GM12878 (cell line): Measurements from ENCODE around the gene FLT3LG. TPM values are rescaled to one million over a fixed set of nuclear protein-coding genes. Genes with fewer than 3 reads are reported as not detected.

Source experiments
- ATAC-seq: fragments of 200-7000 bp; cut with Tn5 transposase; 3 replicates; pipeline ENCODE4 v1.9.1; 2020; ENCODE audit warnings: mild to moderate bottlenecking, moderate library complexity
- BruUV-seq: library from RNA; stranded (reverse); fragments of 400-500 nt; replicated peaks from 2 replicates; lab custom pipeline; 2021; lab: Mats Ljungman, UMichigan
- CTCF ChIA-PET: fragments of 300-600 bp; sonication (Branson Sonifier 250); formaldehyde crosslinking; extraction: SDS; loops from one replicate; lab custom pipeline; 2021; ENCODE audit warnings: inconsistent platforms; lab: Yijun Ruan, JAX
- POLR2A ChIA-PET: fragments of 350-600 bp; formaldehyde crosslinking; extraction: SDS; loops from one replicate; lab custom pipeline; 2021; ENCODE audit warnings: inconsistent platforms; lab: Charles Lee
- RAD21 ChIA-PET: fragments of 300-600 bp; sonication (Branson Sonifier 250); formaldehyde crosslinking; loops from one replicate; lab custom pipeline; 2023; ENCODE audit warnings: antibody characterized with exemption; ENCODE audit not compliant: unreplicated experiment; lab: Charles Lee
- SMC1A ChIA-PET: fragments of 300-600 bp; sonication (Branson Sonifier 250); formaldehyde crosslinking; loops from one replicate; lab custom pipeline; 2023; ENCODE audit not compliant: unreplicated experiment, uncharacterized antibody; lab: Charles Lee
- DNase-seq: peaks from one replicate; pipeline ENCODE4 v3.0.0-alpha.2; 2011; ENCODE audit warnings: low read depth, low spot score
- FAIRE-seq: peaks from 3 replicates; lab custom pipeline; 2011; peaks lifted over from hg19 to GRCh38; lab: Jason Lieb, UNC
- H2AFZ ChIP-seq: 2 replicates; pipeline ENCODE4 v1.6.0; 2011; ENCODE audit warnings: low read depth, low read length, control low read depth; ENCODE audit not compliant: control insufficient read depth
- H3K27ac ChIP-seq: 2 replicates; pipeline ENCODE4 v1.5.1; 2011; ENCODE audit warnings: control low read depth; ENCODE audit not compliant: control insufficient read depth, insufficient read depth
- H3K27me3 ChIP-seq, 2 experiments: replicated peaks in 1 of 2; 2 replicates each; pipeline versions ENCODE4 v1.6.0 to v1.6.1; 2011; ENCODE audit warnings: low read length in 1 of 2; ENCODE audit not compliant: control insufficient read depth in 2 of 2, insufficient read depth in 2 of 2
- H3K36me3 ChIP-seq, 2 experiments: 2 replicates each; pipeline ENCODE4 v1.5.1; 2011; ENCODE audit warnings: low read length in 1 of 2; ENCODE audit not compliant: control insufficient read depth in 2 of 2, insufficient read depth in 2 of 2
- H3K4me1 ChIP-seq: 2 replicates; pipeline ENCODE4 v1.6.1; 2011; ENCODE audit warnings: mild to moderate bottlenecking, low read length, moderate library complexity, mixed read lengths; ENCODE audit not compliant: control insufficient read depth, insufficient read depth
- H3K4me2 ChIP-seq: 2 replicates; pipeline ENCODE4 v1.6.0; 2011; ENCODE audit warnings: control low read depth; ENCODE audit not compliant: control insufficient read depth, insufficient read depth
- H3K4me3 ChIP-seq: fragments of 200-600 bp; sonication (generic); 2 replicates; pipeline ENCODE4 v1.5.1; 2016
- H3K79me2 ChIP-seq: 2 replicates; pipeline ENCODE4 v1.6.0; 2011; ENCODE audit warnings: low read length; ENCODE audit not compliant: control insufficient read depth, insufficient read depth
- H3K9ac ChIP-seq: 2 replicates; pipeline ENCODE4 v1.8.0; 2011; ENCODE audit warnings: low read length, control low read depth, mixed read lengths; ENCODE audit not compliant: control insufficient read depth, insufficient read depth
- H3K9me3 ChIP-seq: replicated peaks from 3 replicates; pipeline ENCODE4 v1.5.1; 2011; ENCODE audit warnings: mild to moderate bottlenecking, low read length; ENCODE audit not compliant: control insufficient read depth, insufficient read depth
- H4K20me1 ChIP-seq: 2 replicates; pipeline ENCODE4 v1.6.0; 2011; ENCODE audit not compliant: control insufficient read depth, insufficient read depth
- TCF12 ChIP-seq: IDR thresholded peaks from 2 replicates; pipeline ENCODE4 v1.6.1; 2011; ENCODE audit warnings: low read depth, mild to moderate bottlenecking, low read length
- ZBTB40 ChIP-seq: fragments of 450-650 bp; IDR thresholded peaks from 2 replicates; pipeline ENCODE4 v1.6.1; 2016; ENCODE audit warnings: mild to moderate bottlenecking, moderate library complexity, borderline replicate concordance
- WGBS: methylation state at CpG from one replicate; pipeline ENCODE4 v1.1.6; 2016; ENCODE audit warnings: low lambda C conversion rate; ENCODE audit not compliant: insufficient replicate concordance, insufficient coverage; ENCODE audit errors: missing lambda C conversion rate; 5-methylcytosine and 5-hydroxymethylcytosine counted together
- in situ Hi-C: fragments of 300-500 bp; cut with MboI; formaldehyde crosslinking; loops from 9 replicates; pipeline ENCODE4 v1.14.3; 2018; ENCODE audit warnings: mixed read lengths
- intact Hi-C: fragments of 100-400 bp; cut with micrococcal nuclease; formaldehyde crosslinking; loops from one replicate; pipeline ENCODE4 v1.14.2; 2022; ENCODE audit not compliant: unreplicated experiment
- polyA plus RNA-seq, 11 experiments: library from polyadenylated mRNA; depleted of rRNA in 4 of 11; unstranded in 6 of 11; stranded (reverse) in 5 of 11; fragments of >200 nt; fragmentation: Nextera tagmentation in 4 of 11; fragmentation: Illumina TruSeq in 1 of 11; extraction: Ambion mirVana in 4 of 11; extraction: Trizol in 1 of 11; gene quantifications; 1 replicate in 1 of 11; 2 replicates in 10 of 11; pipeline versions ENCODE4 v1.2.1 to v1.2.3, GENCODE V29; 2011 to 2016; ENCODE audit warnings: inconsistent platforms in 2 of 11, missing spikeins in 2 of 11, low read depth in 1 of 11
- total RNA-seq, 4 experiments: library from RNA; depleted of rRNA in 3 of 4; stranded (reverse); fragments of >200 nt in 3 of 4; fragmentation: Illumina TruSeq in 1 of 4; extraction: Trizol in 1 of 4; gene quantifications; 2 replicates each; pipeline versions ENCODE4 v1.2.1 to v1.2.3, GENCODE V29; 2013 to 2021

The FLT3LG gene
- total and polyA plus RNA-seq, 10 of the 15 experiments (the other 5 are each of a cell fraction or from before 2014, with no cell fraction given) = 0.68 to 13.1 (median 4.3) TPM

GRCh38 chr19:49503582-49503962 is 29.6 kb downstream of the FLT3LG start:
- no peak for DNase-seq
- in situ Hi-C loops = no loop called here

More at GRCh38 chr19:49503582-49503962, 29.6 kb downstream of the FLT3LG start:
- peaks cover 25% of the 10 kb centered on the region for H3K4me1 ChIP-seq
- H3K4me3 ChIP-seq = no peak overlapping the region
- no peak overlapping the region for H2AFZ ChIP-seq
- peaks cover 3% of the 10 kb centered on the region; the same call in 1 of the 2 replicates for H4K20me1 ChIP-seq
- H3K9ac ChIP-seq = no peak overlapping the region
- ChIA-PET POLR2A (no interaction called here), CTCF (interaction anchor here (0.8 to 5.9 kb wide), 9 partner anchors 8 to 278 kb away, joined by 3 to 46 read pairs (median 5); no protein-coding TSS in a partner anchor), SMC1A (interaction anchor here (8.5 kb wide), 1 partner anchor 44 kb away, joined by 70 read pairs; no protein-coding TSS in a partner anchor), RAD21 (interaction anchor here (0.9 to 1.1 kb wide), 3 partner anchors 30 to 175 kb away, joined by 3 to 4 read pairs (median 4); no protein-coding TSS in a partner anchor)
- 58% methylated on average over 9 of the region's 9 CpGs for WGBS
- H3K36me3 ChIP-seq = peaks cover 9 to 13% of the 10 kb centered on the region in 2 experiments; a peak in 3 of 4 replicates
- H3K27ac ChIP-seq = no peak overlapping the region
- no peaks in the 10 kb centered on the region for H3K9me3 ChIP-seq
- no peak for FAIRE-seq
- no peak for ATAC-seq
- H3K4me2 ChIP-seq = no peak overlapping the region
- BruUV-seq = no TSS peak
- H3K27me3 ChIP-seq = no peaks in the 10 kb centered on the region
- TF ChIP-seq ZBTB40 (no peak), TCF12 (no peak)
- peaks cover 6% of the 10 kb centered on the region for H3K79me2 ChIP-seq
- intact Hi-C loops = loop anchor here (1.0 kb wide), 1 partner anchor 67 kb away; no protein-coding TSS in a partner anchor
